ENCODE data around the gene AP3B1. TPM values are rescaled to one million over a fixed set of nuclear protein-coding genes. Genes with fewer than 3 reads are reported as not detected.

Gene AP3B1
- total RNA-seq, 6 experiments from 2014 or later: 11.4 to 17.9 (median 12.9) TPM

DNA sequence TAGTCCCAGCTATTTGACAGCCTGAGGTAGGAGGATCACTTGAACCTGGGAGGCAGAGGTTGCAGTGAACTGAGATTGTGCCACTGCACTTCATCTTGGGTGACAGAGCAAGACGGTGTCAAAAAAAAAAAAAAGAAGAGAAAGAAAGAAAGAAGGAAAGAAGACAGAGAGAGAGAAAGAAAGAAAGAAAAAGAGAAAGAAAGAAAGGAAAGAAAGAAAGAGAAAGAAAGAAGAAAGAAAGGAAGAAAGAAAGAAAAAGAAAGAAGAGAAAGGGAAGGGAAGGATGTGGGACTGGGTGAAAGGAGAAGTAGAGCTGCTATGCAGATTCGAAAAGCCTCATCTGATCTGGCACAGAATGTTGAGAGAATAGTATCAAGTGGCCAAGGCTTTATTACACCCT lies 42.2 kb upstream of the AP3B1 start:
- TF ChIP-seq, protein P1, sequence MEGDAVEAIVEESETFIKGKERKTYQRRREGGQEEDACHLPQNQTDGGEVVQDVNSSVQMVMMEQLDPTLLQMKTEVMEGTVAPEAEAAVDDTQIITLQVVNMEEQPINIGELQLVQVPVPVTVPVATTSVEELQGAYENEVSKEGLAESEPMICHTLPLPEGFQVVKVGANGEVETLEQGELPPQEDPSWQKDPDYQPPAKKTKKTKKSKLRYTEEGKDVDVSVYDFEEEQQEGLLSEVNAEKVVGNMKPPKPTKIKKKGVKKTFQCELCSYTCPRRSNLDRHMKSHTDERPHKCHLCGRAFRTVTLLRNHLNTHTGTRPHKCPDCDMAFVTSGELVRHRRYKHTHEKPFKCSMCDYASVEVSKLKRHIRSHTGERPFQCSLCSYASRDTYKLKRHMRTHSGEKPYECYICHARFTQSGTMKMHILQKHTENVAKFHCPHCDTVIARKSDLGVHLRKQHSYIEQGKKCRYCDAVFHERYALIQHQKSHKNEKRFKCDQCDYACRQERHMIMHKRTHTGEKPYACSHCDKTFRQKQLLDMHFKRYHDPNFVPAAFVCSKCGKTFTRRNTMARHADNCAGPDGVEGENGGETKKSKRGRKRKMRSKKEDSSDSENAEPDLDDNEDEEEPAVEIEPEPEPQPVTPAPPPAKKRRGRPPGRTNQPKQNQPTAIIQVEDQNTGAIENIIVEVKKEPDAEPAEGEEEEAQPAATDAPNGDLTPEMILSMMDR (IDR thresholded peaks at IDR 0.05): no peak
- no peak for TF ChIP-seq POLR2A (IDR thresholded peaks at IDR 0.05)

DNA sequence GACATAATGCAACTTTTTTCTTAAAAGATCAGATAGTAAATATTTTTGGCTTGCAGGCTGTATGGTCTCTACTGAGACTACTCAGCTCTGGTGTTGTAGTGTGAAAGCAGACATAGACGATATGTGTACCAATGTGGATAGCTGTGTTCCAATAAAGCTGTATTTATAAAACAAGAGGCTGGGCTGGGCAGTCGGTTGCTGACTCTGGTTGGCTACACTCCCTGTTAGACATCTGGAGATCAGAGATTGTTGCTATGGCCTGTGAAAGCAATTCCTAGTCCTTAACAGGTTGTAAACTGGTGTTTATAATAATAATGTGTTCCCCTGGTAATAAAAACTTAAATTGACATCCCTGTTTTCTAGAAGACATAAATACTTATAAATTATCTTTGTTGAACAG lies 41.5 kb upstream of the AP3B1 start:
- intact Hi-C loops (cut with DNase I): no loop called here
- H3K4me1 ChIP-seq: no peaks in the 10 kb centered on the region
- H3K9me3 ChIP-seq: no peaks in the 10 kb centered on the region
- no peak overlapping the region for H3K27ac ChIP-seq
- H3K4me3 ChIP-seq: no peak overlapping the region
- no peak for ATAC-seq
- no peak for TF ChIP-seq POLR2A (IDR thresholded peaks at IDR 0.05)
- TF ChIP-seq, protein P1 (IDR thresholded peaks at IDR 0.05): no peak
- DNase-seq: no peak
- H3K36me3 ChIP-seq: no peaks in the 10 kb centered on the region
- 81% methylated on average over 2 of the region's 2 CpGs for WGBS (ENCODE audit: insufficient coverage, low coverage, low lambda C conversion rate, missing lambda C conversion rate)
- no peaks in the 10 kb centered on the region for H3K27me3 ChIP-seq

More for the DNA sequence above, 42.2 kb upstream of the AP3B1 start:
- Histone ChIP-seq H3K27ac (no peak overlapping the region), H3K4me3 (no peak overlapping the region), H3K9me3 (no peaks in the 10 kb centered on the region), H3K27me3 (no peaks in the 10 kb centered on the region), H3K4me1 (no peaks in the 10 kb centered on the region), H3K36me3 (no peaks in the 10 kb centered on the region)
- intact Hi-C loops (cut with DNase I): no loop called here
- 58% methylated on average over 2 of the region's 2 CpGs for WGBS (ENCODE audit: insufficient coverage, low coverage, low lambda C conversion rate, missing lambda C conversion rate)
- ATAC-seq: no peak
- DNase-seq: no peak

DNA sequence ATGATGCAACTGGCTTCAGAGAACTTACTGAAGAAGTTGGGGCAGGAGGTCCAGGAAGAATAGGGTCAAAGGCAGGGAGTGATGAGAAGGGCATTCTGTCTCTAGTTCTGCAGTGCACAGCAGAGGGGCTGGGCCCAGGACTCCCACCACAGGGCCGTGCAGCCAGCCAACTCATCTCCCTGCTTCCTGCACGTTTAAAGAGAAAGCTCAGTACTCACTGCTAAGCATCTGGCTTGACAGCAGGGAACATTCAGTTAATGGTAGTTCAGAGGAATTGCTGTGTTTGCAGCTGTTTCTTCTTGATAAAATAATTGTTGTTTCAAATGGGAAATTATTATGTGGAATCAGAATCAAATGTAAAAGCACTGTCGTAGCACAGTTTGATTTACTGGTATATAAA lies 40.3 kb upstream of the AP3B1 start:
- intact Hi-C loops (cut with DNase I): no loop called here
- WGBS (ENCODE audit: insufficient coverage, low coverage, low lambda C conversion rate, missing lambda C conversion rate): 52% methylated on average over 3 of the region's 3 CpGs

DNA sequence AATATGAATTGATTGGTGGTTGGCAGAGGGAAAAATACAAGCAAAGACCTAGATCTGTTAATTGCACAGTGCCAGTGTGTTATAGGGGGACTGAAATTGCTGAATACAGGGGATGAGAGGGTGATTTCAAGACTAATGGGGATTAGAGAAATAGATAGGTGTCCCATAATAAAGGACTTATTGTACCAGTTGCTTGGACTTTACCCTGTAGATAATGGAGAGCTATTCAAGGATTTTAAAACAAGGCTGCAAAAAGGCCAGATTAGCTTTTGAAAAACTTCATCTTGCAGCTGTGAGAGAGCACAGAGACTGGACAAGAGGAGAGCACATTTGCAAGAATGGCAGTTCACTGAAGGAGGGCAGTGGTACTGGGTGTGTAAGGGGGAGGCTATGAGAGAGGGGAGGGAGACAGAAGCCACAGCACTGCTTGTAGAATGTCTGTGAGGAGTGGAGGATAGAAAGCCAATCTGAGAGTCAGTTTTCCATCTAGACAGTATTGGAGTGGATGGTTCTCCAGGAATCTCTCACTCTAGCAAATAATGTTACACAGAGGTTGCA lies 37.1 kb upstream of the AP3B1 start:
- no peaks in the 10 kb centered on the region for H3K36me3 ChIP-seq
- ATAC-seq: no peak
- H3K4me3 ChIP-seq: no peak overlapping the region
- no peak for DNase-seq
- no peak overlapping the region for H3K27ac ChIP-seq
- intact Hi-C loops (cut with DNase I): no loop called here
- no peaks in the 10 kb centered on the region for H3K9me3 ChIP-seq
- H3K27me3 ChIP-seq: no peaks in the 10 kb centered on the region
- H3K4me1 ChIP-seq: no peaks in the 10 kb centered on the region
- TF ChIP-seq, protein P1 (IDR thresholded peaks at IDR 0.05): no peak
- no peak for TF ChIP-seq POLR2A (IDR thresholded peaks at IDR 0.05)

More for the DNA sequence above, 40.3 kb upstream of the AP3B1 start:
- Histone ChIP-seq H3K9me3 (no peaks in the 10 kb centered on the region), H3K4me3 (no peak overlapping the region), H3K4me1 (no peaks in the 10 kb centered on the region), H3K27me3 (no peaks in the 10 kb centered on the region), H3K27ac (no peak overlapping the region), H3K36me3 (no peaks in the 10 kb centered on the region)
- DNase-seq: no peak
- ATAC-seq: no peak
- TF ChIP-seq, protein P1 (IDR thresholded peaks at IDR 0.05): no peak
- TF ChIP-seq POLR2A (IDR thresholded peaks at IDR 0.05): no peak
